Muscle layer of duodenum (tissue), 2 donors: ENCODE results near the gene RIMS1.

ENCODE experiments used
- H3K27ac ChIP-seq: one replicate; pipeline ENCODE4 v1.7.0; 2013; ENCODE audit warnings: mild to moderate bottlenecking, low read length
- H3K27me3 ChIP-seq: one replicate; pipeline ENCODE4 v1.7.0; 2013; ENCODE audit warnings: low read depth, mild to moderate bottlenecking, control low read depth, low read length
- H3K36me3 ChIP-seq, 2 donors: one replicate each; pipeline ENCODE4 v1.7.0; 2013; ENCODE audit warnings: low read length in 2 of 2, control low read depth in 1 of 2, mild to moderate bottlenecking in 1 of 2; ENCODE audit not compliant: insufficient read depth in 2 of 2, control insufficient read depth in 1 of 2
- H3K4me1 ChIP-seq, 2 donors: one replicate each; pipeline ENCODE4 v1.7.0; 2013; ENCODE audit warnings: low read length in 2 of 2, mild to moderate bottlenecking in 2 of 2, control low read depth in 1 of 2, moderate library complexity in 1 of 2; ENCODE audit not compliant: insufficient read depth in 2 of 2, control insufficient read depth in 1 of 2
- H3K4me3 ChIP-seq, 2 donors: one replicate each; pipeline ENCODE4 v1.7.0; 2013; ENCODE audit warnings: low read length in 2 of 2, low read depth in 1 of 2, mild to moderate bottlenecking in 1 of 2
- H3K9me3 ChIP-seq, 2 donors: one replicate each; pipeline ENCODE4 v1.7.0; 2013; ENCODE audit warnings: low read length in 2 of 2, control low read depth in 1 of 2, mild to moderate bottlenecking in 1 of 2; ENCODE audit not compliant: control insufficient read depth in 1 of 2
- donor health status: healthy.

Gene RIMS1

DNA sequence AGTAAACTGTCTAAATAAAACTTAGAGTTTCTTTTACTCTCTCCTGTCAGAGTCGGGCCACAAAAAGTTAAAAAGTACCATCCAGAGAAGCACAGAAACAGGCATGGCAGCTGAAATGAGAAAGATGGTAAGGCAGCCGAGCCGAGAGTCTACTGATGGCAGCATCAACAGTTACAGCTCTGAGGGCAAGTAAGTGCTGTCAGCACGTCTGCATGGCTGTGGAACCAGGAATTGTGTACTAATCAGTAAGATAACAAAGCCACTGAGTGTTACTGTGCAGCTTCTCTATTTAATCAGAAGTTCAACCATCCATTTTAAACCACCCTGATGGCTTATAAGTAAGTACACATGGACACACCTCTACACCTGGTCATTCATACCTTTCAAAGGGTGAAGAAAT lies 504.2 kb downstream of the RIMS1 start:
- H3K27me3 ChIP-seq, result no peaks in the 10 kb centered on the region

DNA sequence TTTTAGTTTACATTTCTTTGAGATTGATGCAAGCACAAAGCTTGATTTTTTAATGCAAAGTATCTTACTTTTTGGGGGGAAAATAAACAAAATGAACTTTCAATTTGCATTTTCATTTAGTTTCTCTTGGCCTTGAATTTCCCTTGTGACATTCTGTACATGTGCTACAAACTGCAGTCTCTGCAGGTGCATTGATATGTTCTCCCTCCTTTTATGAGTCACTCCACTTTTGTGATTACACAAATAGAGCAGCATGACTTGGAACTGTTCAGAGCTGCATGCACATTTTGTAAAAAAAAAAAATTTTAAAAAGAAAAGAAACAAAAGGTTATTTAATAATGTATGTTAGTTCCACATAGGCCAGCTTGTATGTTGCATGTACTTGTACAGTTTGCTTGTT lies 515.5 kb downstream of the RIMS1 start:
- H3K9me3 ChIP-seq, result no peaks in the 10 kb centered on the region
- H3K4me1 ChIP-seq, result no peaks in the 10 kb centered on the region
- no peak overlapping the region for H3K4me3 ChIP-seq
- no peak overlapping the region for H3K27ac ChIP-seq
- no peaks in the 10 kb centered on the region for H3K36me3 ChIP-seq
- no peaks in the 10 kb centered on the region for H3K27me3 ChIP-seq

More for the DNA sequence above, 504.2 kb downstream of the RIMS1 start:
- Histone ChIP-seq H3K4me3 (no peak overlapping the region), H3K9me3 (no peaks in the 10 kb centered on the region), H3K36me3 (no peaks in the 10 kb centered on the region), H3K27ac (no peak overlapping the region), H3K4me1 (no peaks in the 10 kb centered on the region)

DNA sequence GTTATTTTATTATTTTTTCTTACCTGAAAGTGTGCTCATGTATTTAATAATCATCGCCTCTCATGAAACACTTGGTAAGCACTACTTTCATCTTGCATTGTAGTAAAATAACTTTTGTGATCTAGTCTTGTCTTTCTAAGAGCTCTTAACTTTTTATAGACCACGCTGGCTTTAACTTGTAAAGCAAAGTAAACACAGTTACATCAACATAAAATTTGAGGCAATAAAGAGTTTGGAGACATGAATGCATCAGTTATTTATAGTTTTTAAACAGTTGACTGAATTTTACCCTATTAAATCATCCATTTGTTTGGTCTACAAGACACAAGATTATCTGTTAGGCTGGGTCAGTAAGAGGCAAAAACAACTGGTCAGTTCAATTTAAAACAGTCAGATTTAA lies 517.1 kb downstream of the RIMS1 start:
- Histone ChIP-seq H3K4me1 (no peaks in the 10 kb centered on the region), H3K9me3 (no peaks in the 10 kb centered on the region), H3K27ac (no peak overlapping the region), H3K27me3 (no peaks in the 10 kb centered on the region), H3K4me3 (no peak overlapping the region), H3K36me3 (no peaks in the 10 kb centered on the region)

DNA sequence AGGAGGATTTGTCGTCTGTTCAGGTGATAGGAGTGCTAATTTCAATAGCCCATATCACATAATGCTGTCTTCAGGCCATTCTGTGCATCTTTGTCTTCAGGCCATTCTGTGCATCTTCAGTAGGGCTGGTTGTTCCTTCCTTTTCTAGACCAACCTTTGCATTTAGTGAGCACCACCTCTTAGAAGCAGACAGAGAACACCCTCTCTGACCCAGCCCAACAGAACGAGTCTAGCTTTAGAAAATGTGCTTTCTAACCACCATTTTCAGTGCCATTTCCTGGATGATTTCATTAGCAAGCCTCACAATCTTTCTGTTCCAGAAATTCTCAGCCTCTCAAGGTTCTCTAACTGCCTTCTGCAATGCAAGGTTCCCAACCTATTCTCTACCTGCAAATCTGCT lies 520.2 kb downstream of the RIMS1 start:
- H3K27ac ChIP-seq, result no peak overlapping the region

DNA sequence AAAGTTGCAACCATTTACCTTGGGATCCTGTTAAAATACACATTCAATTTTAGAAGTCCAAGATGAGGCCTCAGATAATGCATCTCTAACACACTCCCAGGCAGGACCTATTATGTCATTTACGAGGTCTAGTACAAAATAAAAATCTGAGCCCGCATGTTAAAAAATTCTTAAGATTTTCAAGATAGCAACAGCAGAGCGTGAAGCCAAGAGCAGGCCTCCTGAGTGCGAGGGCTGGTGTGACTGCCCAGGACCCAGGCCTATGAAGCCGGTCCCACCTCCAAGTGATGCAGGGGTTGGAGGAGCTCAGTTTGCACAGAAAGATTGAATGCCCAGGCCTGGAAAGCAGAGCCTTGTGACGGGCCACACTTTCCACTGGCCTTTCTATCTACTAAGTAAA lies 524.4 kb downstream of the RIMS1 start:
- H3K4me1 ChIP-seq, result no peaks in the 10 kb centered on the region
- no peaks in the 10 kb centered on the region for H3K9me3 ChIP-seq
- H3K27me3 ChIP-seq, result no peaks in the 10 kb centered on the region
- no peak overlapping the region for H3K27ac ChIP-seq
- H3K36me3 ChIP-seq, result no peaks in the 10 kb centered on the region
- H3K4me3 ChIP-seq, result no peak overlapping the region

More for the DNA sequence above, 520.2 kb downstream of the RIMS1 start:
- H3K27me3 ChIP-seq, result no peaks in the 10 kb centered on the region
- H3K4me1 ChIP-seq, result no peaks in the 10 kb centered on the region
- no peaks in the 10 kb centered on the region for H3K36me3 ChIP-seq
- no peak overlapping the region for H3K4me3 ChIP-seq
- no peaks in the 10 kb centered on the region for H3K9me3 ChIP-seq

DNA sequence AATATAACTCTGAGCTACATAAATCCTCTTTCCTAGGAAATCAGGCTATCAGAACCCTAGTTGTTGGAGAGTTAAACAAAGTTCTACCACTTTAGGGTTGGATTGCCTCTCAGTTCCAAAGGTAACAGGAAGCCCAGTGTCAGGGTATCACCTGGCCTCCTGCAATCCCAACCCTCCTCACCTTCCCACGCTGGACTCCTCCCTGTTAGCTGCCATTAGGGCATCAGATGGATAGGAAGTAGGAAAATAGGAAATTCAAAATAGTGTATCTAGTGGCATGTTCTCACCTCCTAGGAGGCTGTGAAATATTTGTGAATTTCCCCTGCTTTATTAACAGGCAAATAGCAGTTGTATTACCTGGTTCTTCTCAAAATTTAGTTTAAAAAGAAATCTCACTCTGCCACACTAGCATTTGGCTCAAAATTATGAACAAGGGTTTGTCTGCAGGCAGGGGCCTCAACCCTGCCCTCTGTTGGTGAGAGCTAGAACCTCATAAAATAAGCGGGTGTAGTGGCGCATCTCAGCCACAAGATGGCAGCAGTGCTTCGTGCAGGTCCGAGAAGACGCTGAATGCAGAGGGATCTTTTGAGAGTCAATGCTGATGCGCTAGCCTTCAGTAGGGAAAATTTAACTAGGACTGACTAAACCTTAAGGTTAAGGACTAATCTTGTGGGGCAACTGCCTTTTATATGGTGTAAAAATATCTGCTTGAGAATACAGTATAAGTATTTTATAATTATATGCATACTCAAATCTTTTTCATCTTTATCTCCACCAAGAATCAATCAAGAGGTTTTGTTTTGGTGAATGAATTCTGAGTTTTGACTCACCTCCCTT lies 525.7 kb downstream of the RIMS1 start:
- Histone ChIP-seq H3K9me3 (no peaks in the 10 kb centered on the region), H3K36me3 (no peaks in the 10 kb centered on the region), H3K27ac (no peak overlapping the region), H3K4me3 (no peak overlapping the region), H3K27me3 (no peaks in the 10 kb centered on the region), H3K4me1 (no peaks in the 10 kb centered on the region)

DNA sequence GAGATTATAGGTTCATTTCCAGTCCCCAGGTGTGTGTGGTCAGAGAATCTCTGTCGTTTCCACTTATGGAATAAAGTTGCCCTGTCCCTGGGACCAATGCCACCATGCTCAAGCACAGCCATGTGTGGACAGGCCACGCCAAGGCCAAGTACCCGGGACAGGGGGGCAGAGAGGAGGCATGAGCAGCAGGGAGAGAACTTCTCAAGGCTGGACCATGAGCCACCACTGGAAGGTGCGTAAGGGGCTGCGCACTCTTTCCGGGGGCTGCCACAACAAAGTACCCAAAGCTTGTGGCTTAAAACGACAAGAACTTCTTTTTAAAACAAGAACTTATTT lies 526.3 kb downstream of the RIMS1 start:
- Histone ChIP-seq H3K27ac (no peak overlapping the region), H3K9me3 (no peaks in the 10 kb centered on the region)

DNA sequence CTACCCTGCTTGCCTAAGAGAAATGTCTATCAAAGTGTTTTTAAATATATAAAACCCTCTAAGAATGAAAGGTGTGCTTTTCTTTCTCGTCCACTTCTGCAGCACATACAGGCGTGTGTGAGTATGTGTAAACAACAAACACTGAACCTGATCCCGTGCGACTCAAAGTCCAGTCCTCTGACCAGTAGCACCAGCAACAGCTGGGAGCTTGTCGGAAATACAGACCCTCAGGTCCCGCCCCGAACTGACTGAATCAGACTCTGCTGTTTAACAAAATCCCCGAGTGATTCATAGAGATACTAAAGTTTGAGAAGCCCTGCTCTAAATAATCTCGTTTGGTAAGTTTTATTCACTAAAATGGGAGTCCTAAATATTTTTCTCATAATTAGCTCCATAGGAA lies 527.5 kb downstream of the RIMS1 start:
- no peaks in the 10 kb centered on the region for H3K9me3 ChIP-seq
- no peaks in the 10 kb centered on the region for H3K27me3 ChIP-seq
- no peak overlapping the region for H3K27ac ChIP-seq
- no peak overlapping the region for H3K4me3 ChIP-seq
- H3K4me1 ChIP-seq, result no peaks in the 10 kb centered on the region
- H3K36me3 ChIP-seq, result no peaks in the 10 kb centered on the region

More for the DNA sequence above, 526.3 kb downstream of the RIMS1 start:
- Histone ChIP-seq H3K4me1 (no peaks in the 10 kb centered on the region), H3K36me3 (no peaks in the 10 kb centered on the region), H3K4me3 (no peak overlapping the region), H3K27me3 (no peaks in the 10 kb centered on the region)

DNA sequence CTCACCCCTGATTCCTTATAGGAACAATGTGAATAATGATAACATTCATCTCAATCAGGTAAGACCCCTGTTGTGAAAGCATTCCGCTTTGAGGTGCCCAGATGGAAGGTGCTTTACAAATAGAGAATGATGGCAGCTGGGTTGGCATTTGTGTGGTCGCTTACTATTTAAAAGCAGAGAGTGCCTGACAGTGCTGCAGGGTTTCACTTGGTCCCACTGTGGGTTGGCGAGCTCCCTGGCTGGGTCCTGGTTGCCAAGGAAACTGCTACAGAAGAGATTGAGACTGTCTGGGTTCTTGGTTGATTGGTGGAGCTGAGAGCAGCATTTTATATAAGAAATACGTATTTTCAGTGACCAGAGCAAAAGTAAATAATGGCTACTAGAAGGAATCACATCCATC lies 528.3 kb downstream of the RIMS1 start:
- no peaks in the 10 kb centered on the region for H3K9me3 ChIP-seq
- no peaks in the 10 kb centered on the region for H3K27me3 ChIP-seq
- no peak overlapping the region for H3K27ac ChIP-seq
- no peak overlapping the region for H3K4me3 ChIP-seq
- no peaks in the 10 kb centered on the region for H3K4me1 ChIP-seq
- H3K36me3 ChIP-seq, result no peaks in the 10 kb centered on the region

DNA sequence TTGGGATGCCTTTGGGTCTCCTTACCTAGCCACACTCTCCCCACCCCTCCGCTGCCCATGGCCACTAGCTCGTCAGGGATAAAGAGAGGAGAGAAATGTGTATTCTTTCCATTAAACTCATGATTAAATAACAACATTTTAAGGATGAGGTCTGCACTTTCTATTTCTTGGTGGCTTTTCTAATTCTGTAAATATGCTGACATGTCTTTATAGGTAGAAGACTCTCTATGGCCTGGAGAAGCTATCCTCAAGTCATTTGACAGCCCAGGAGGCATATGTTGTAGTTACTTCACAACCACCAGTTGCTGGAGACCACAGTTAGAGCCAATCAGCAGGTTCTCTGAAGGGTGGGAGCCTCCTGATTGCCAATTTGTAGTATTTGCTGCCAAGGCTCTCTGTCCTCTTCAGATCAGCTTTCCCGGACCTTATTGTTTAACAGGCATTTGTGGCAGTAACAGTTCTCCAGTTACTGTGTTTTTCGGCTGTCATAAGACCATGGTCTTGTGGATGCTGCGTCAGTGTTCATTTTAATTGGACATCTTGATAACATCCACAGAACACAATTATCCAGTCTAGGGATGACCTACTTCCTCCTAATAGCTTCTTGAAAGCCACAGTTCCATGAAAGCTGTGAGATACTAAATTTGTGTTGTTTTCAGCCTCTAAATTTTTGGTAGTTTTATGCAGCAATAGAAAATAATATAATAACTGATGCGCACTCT lies 530.6 kb downstream of the RIMS1 start:
- H3K4me3 ChIP-seq, result no peak overlapping the region

DNA sequence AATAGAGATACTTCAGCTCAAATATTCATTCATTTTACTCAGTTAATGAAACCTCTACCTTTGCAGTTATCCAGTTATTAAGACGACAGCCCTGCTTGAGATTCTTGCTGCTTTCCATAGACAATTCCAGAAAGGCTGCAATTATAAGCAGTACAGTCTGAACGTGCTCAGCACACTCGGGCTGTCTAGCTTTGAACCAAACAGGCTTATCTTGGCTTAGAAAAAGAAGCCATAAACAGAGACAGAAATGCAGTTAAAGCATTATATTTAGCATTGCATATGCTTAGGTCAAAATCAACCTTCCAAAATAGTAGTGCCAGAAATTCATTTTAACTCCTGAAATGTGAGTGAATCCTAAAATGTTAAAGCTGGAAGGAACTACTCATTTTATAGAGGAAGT lies 531.4 kb downstream of the RIMS1 start:
- Histone ChIP-seq H3K27me3 (no peaks in the 10 kb centered on the region), H3K4me1 (no peaks in the 10 kb centered on the region), H3K4me3 (no peak overlapping the region), H3K27ac (no peak overlapping the region), H3K36me3 (no peaks in the 10 kb centered on the region), H3K9me3 (no peaks in the 10 kb centered on the region)

More for the DNA sequence above, 530.6 kb downstream of the RIMS1 start:
- no peaks in the 10 kb centered on the region for H3K36me3 ChIP-seq
- H3K27me3 ChIP-seq, result no peaks in the 10 kb centered on the region
- no peaks in the 10 kb centered on the region for H3K4me1 ChIP-seq
- H3K27ac ChIP-seq, result no peak overlapping the region
- no peaks in the 10 kb centered on the region for H3K9me3 ChIP-seq
